Psoas muscle (tissue), 8 donors: Measurements from ENCODE around the gene C19orf85. TPM values are rescaled to one million over a fixed set of nuclear protein-coding genes. Genes with fewer than 3 reads are reported as not detected.
A peak's percentile ranks its signal among the peaks of the same experiment; 100 is the strongest.
"Not testable (repeated sequence)": the region's sequence is repeated elsewhere in the genome, so short reads cannot be mapped to it uniquely, and the experiment has no call there.

Experiments
- ATAC-seq, 4 donors: fragments of 200-7000 bp; cut with Tn5 transposase; one replicate each; pipeline ENCODE4 v1.9.1; 2020; ENCODE audit warnings: moderate library complexity in 3 of 4, mild to moderate bottlenecking in 2 of 4
- DNase-seq, 2 donors: peaks; one replicate each; pipeline ENCODE4 v3.0.0-alpha.2; 2020
- H3K27ac ChIP-seq: fragments of 200-600 bp; one replicate; pipeline ENCODE4 v1.8.0; 2022
- H3K27me3 ChIP-seq, 3 donors: fragments of 200-600 bp in 1 of 3; one replicate each; pipeline versions ENCODE4 v1.6.1 to v1.8.0; 2013 to 2022; ENCODE audit warnings: low read length in 2 of 3, mild to moderate bottlenecking in 2 of 3, moderate library complexity in 1 of 3; ENCODE audit not compliant: insufficient read depth in 3 of 3
- H3K36me3 ChIP-seq, 2 donors: fragments of 200-600 bp in 1 of 2; one replicate each; pipeline versions ENCODE4 v1.6.1 to v1.8.0; 2013 to 2022; ENCODE audit warnings: low read depth in 1 of 2, mild to moderate bottlenecking in 1 of 2, moderate library complexity in 1 of 2; ENCODE audit not compliant: insufficient read depth in 1 of 2
- H3K4me1 ChIP-seq: fragments of 200-600 bp; one replicate; pipeline ENCODE4 v1.8.0; 2022
- H3K4me3 ChIP-seq: fragments of 200-600 bp; one replicate; pipeline ENCODE4 v1.8.0; 2022; ENCODE audit warnings: mild to moderate bottlenecking
- H3K9me3 ChIP-seq: fragments of 200-600 bp; one replicate; pipeline ENCODE4 v1.8.0; 2022
- WGBS, 3 donors: extraction: QIAGEN DNeasy Blood & Tissue Kit; methylation state at CpG; one replicate each; pipeline versions ENCODE4 v1.1.6 to v1.1.7; 2013; 5-methylcytosine and 5-hydroxymethylcytosine counted together
- intact Hi-C, 2 donors: fragments of 100-400 bp; cut with DNase I; formaldehyde crosslinking; loops; one replicate each; pipeline versions ENCODE4 v1.11.0 to v1.14.2; 2022
- polyA plus RNA-seq, 3 donors: library from polyadenylated mRNA; stranded (reverse); fragments of 200-250 nt; gene quantifications; one replicate each; pipeline ENCODE4 v1.2.3, GENCODE V29; 2013
- total RNA-seq, 4 donors: library from RNA; stranded (reverse); fragmentation: NEBNext Ultra II Directional in 2 of 4; extraction: Animal tissue kit (Norgen Biotek cat#: 25700) in 2 of 4; gene quantifications; one replicate each; pipeline versions ENCODE4 v1.2.1 to v1.2.4, GENCODE V29; 2021 to 2023
- TF ChIP-seq, protein P1 (sequence below): fragments of 200-600 bp; IDR thresholded peaks from one replicate; pipeline ENCODE4 v1.8.0; 2022; ENCODE audit warnings: antibody characterized with exemption
- donor health status: healthy with polysubstance abuse.
- donor health status: DM: no; HTN: no; CAD: no; lungs with moderate emphysema.
- donor health status: Bipolar disorder and iron deficiency.
- donor health status: healthy.
- donor health status: DM: yes; HTN: yes; CAD: no.
- donor health status: DM: no; HTN: no; CAD: no.
- donor health status: DM: no; HTN: no; CAD: no.
- donor health status: DM: yes; HTN: yes; CAD: no.

Gene C19orf85
- total and polyA plus RNA-seq, 7 donors: not detected

DNA sequence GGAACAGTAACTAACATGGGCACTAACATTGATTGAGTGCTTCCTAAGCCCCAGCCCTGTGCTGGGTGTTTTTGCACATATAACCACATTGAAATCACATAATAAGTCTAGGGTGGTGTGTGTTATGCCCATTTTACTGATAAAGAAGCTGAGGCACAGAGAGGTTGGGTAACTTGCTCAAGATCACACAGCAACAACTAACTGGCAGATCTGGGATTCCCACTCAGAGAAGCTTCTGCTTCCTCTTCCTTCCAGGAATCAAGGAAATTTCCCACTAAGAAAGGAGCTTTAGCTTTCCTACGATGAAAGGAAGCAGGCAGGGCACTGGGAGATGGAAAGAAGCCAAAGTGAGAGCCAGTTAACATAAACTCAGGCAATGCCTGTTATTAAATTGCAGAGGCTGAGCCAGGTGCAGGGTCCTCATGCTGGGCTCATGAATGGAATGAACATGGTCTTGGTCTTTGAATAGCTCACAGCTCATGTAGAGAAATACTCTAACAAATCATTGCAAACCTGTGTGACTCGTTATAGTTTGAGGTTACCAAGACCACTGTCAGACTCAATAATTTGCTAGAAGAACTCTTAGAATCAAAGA lies 33.8 kb upstream of the C19orf85 start:
- ATAC-seq (no peak), DNase-seq (no peak)
- Histone ChIP-seq H3K4me1 (no peaks in the 10 kb centered on the region), H3K27me3 (peaks cover 0 to 2% (median 0%) of the 10 kb centered on the region in 3 donors), H3K9me3 (no peaks in the 10 kb centered on the region), H3K4me3 (no peak overlapping the region), H3K27ac (no peak overlapping the region), H3K36me3 (peaks cover 0 to 3% of the 10 kb centered on the region in 2 donors)
- intact Hi-C loops: no loop called here
- TF ChIP-seq, protein P1, sequence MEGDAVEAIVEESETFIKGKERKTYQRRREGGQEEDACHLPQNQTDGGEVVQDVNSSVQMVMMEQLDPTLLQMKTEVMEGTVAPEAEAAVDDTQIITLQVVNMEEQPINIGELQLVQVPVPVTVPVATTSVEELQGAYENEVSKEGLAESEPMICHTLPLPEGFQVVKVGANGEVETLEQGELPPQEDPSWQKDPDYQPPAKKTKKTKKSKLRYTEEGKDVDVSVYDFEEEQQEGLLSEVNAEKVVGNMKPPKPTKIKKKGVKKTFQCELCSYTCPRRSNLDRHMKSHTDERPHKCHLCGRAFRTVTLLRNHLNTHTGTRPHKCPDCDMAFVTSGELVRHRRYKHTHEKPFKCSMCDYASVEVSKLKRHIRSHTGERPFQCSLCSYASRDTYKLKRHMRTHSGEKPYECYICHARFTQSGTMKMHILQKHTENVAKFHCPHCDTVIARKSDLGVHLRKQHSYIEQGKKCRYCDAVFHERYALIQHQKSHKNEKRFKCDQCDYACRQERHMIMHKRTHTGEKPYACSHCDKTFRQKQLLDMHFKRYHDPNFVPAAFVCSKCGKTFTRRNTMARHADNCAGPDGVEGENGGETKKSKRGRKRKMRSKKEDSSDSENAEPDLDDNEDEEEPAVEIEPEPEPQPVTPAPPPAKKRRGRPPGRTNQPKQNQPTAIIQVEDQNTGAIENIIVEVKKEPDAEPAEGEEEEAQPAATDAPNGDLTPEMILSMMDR: no peak
- 39 to 61% (median 41%) methylated on average over 2 of the region's 2 CpGs for WGBS, 3 donors

DNA sequence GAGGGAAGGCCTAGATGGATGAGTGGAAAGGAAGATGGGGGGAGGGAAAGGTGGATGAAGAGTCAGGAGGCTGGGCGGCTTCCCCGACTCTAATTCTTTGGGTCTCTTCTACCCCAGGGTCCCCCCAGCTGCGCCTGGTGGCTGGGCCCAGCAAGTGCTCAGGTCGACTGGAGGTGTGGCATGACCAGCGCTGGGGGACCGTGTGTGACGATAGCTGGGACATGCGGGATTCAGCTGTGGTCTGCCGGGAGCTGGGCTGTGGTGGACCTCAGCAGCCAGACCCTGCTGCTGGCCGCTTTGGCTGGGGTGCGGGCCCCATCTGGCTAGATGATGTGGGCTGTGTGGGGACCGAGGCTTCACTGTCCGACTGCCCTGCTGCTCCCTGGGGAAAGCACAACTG lies 33.2 kb upstream of the C19orf85 start:
- peaks cover 0 to 3% of the 10 kb centered on the region in 2 donors for H3K36me3 ChIP-seq
- TF ChIP-seq, protein P1: no peak
- no peaks in the 10 kb centered on the region for H3K9me3 ChIP-seq
- ATAC-seq: no peak
- intact Hi-C loops: no loop called here
- H3K27me3 ChIP-seq: peaks cover 0 to 2% (median 0%) of the 10 kb centered on the region in 3 donors
- peak in 1 of 2 donors; percentile 32 for DNase-seq
- no peak overlapping the region for H3K4me3 ChIP-seq
- no peak overlapping the region for H3K27ac ChIP-seq
- no peaks in the 10 kb centered on the region for H3K4me1 ChIP-seq
- whole genome bisulfite sequencing, 3 donors: 80 to 89% (median 85%) methylated on average over 10 to 13 of the region's 13 CpGs

DNA sequence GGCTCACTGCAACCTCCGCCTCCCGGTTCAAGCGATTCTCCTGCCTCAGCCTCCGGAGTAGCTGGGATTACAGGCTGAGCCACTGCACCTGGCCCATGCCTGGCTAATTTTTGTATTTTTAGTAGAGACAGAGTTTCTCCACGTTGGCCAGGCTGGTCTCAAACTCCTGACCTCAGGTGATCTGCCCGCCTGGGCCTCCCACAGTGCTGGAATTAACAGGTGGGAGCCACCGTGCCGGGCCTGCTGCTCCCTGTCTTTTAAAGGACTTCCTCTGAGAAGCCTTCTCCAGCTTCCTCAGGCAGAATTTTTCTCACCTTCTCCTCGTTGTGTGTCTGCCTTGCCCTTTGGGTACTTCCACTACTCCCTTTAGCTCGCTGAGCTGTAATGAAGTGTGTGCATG lies 32.3 kb upstream of the C19orf85 start:
- 78 to 79% (median 78%) methylated on average over 10 of the region's 10 CpGs for WGBS, 3 donors
- H3K9me3 ChIP-seq, H3K4me1 ChIP-seq, H3K27ac ChIP-seq, H3K4me3 ChIP-seq, DNase-seq, H3K36me3 ChIP-seq, H3K27me3 ChIP-seq, ATAC-seq, intact Hi-C loops: not testable (repeated sequence)

DNA sequence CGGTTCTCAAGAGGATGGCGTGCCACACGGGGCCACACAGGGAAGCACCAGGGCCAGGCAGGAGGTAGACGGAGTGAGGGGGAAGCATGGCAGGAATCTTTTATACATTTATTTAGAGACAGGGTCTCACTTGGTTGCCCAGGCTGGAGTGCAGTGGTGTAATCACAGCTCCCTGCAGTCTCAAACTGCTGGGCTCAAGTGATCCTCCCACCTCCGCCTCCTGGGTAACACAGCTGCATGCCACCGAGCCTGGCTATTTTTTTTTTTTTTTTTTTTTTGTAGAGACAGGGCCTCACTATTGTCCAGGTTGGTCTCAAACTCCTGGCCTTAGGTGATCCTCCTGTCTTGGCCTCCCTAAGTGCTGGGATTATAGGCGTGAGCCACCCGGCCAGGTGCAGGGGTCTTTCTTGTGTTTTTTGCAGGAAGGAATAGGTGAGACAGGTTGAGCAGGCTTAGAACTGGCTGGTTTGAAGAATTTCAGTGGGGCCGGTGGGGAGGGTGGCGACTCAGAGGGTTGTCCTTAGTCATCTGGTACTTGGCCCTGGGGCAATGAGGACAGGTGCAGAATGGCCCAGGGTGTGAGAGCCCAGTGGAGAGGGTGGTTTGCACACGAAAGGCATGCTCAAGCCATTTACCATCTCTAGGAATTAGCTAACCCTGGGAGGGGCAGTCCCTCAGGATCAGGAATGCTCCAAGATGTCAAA lies 31.2 kb upstream of the C19orf85 start:
- Histone ChIP-seq H3K4me1 (no peaks in the 10 kb centered on the region), H3K27ac (no peak overlapping the region), H3K9me3 (no peaks in the 10 kb centered on the region), H3K36me3 (peaks cover 0 to 3% of the 10 kb centered on the region in 2 donors), H3K27me3 (peaks cover 0 to 2% (median 0%) of the 10 kb centered on the region in 3 donors), H3K4me3 (no peak overlapping the region)
- DNase-seq: no peak
- WGBS, 3 donors: 73 to 91% (median 78%) methylated on average over 10 to 11 of the region's 11 CpGs
- intact Hi-C loops: no loop called here
- TF ChIP-seq, protein P1: no peak
- ATAC-seq: no peak

DNA sequence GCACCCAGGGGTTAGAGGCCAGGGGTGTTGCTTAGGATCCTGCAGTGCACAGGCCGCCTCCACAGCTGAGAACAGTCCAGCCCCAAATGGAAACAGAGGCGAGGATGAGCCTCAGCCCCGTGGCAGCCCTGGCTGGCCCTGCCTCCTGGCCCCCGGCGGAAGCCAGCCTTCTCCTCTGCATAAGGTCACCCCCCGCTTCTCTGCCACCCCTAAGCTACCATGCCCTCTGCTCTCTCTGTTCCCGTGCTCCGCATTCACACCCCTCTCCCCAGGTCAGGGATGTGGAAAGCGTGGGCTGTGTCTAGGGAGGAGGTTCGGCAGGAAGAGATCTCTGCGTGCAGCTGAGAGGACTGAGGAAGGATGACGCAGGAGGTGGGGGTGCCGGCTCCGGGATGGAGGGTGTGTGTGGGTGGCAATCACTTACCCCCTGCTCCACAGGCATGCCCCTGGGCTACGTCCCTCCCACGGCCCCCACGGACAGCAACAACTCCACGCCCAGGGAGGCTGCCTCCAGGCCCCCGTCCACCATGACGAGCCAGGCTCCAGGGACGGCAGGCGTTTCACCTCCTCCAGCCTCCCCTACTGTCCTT lies 29.7 kb upstream of the C19orf85 start:
- 45 to 57% (median 51%) methylated on average over 15 to 22 of the region's 22 CpGs for WGBS, 3 donors
- Histone ChIP-seq H3K4me3 (peak overlapping the region; percentile 52), H3K27ac (peak overlapping the region; percentile 46), H3K4me1 (no peaks in the 10 kb centered on the region), H3K36me3 (peaks cover 0 to 3% of the 10 kb centered on the region in 2 donors), H3K27me3 (peaks cover 0 to 5% (median 2%) of the 10 kb centered on the region in 3 donors), H3K9me3 (no peaks in the 10 kb centered on the region)
- TF ChIP-seq, protein P1: no peak
- ATAC-seq (peak; percentile 20 to 70 (median 42)), DNase-seq (peak; percentile 74 to 78)
- intact Hi-C loops: no loop called here
